NCI-H146 treated with DMSO at 0.1 percent for 48 hours (cell line): ENCODE measurements around the gene COL5A3.
"Not testable (repeated sequence)": the region's sequence is repeated elsewhere in the genome, so short reads cannot be mapped to it uniquely, and the experiment has no call there.

Experiments used
- DNase-seq: peaks from one replicate; lab custom pipeline; 2025; ENCODE audit not compliant: unreplicated experiment; lab: John Stamatoyannopoulos, UW

Gene COL5A3

DNA sequence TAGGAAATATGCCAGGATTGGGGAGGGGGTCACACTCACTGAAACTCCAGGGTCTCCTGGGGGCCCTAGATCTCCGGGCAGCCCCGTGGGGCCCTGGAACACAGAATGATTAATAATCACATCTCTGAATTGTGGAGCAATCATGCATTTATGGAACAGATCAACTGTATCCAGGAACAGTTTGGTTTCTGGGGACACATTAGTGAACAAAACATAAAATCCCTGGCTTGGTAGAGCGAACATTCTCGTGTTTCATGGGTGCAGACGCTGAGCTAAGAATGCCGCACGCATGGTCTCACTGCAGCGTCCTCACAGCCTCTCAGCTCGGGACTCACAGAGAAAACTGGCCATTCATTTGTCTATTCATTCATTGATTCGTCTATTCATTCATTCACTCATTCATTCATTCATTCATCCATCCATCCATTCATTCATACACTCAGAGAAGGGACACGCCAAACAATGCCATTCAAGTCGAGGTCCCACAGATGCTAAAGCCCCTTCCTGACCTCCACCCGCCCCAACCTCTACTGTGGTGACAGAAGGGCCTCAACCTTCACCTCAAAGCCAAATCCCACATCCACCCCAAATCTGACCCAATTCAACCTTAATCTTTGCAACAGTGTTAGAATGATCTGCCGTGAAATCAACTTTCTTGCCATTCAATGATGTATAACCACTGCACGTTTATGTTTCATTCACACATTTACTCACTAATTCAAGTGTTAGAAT lies 39.0 kb downstream of the COL5A3 start:
- DNase-seq = no peak

DNA sequence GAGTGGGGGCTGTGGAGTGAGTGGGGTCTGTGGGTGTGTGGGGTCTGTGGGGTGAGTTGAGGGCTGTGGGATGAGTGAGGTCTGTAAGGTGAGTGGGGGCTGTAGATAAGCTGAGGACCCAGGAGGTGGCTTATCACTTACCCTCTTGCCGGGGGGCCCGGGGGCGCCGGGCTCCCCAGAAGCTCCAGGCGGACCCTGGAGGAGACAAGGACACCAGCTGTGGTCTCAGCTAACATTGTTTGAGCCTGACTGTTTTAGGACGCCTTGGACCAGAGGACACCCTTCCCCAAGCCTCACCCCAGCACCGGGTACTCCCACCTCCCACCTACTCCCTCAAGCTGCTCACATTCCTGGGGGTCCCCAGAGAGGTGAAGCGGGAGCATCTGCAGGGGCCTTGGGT lies 39.8 kb downstream of the COL5A3 start:
- DNase-seq = no peak

DNA sequence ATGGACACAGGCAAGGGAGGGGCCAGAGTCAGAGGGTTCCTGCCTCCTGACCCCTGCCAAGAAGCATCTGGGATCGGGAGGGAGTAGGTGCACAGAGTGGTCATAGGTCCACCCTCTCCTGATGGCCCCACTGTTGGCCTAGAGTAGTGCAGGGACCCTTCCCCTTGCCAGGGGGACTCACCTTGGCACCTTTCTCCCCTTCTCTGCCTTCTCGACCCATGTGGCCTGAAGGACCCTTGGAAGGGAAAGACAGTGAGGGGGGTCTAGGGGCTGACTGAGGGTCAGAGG lies 40.7 kb downstream of the COL5A3 start:
- no peak for DNase-seq

DNA sequence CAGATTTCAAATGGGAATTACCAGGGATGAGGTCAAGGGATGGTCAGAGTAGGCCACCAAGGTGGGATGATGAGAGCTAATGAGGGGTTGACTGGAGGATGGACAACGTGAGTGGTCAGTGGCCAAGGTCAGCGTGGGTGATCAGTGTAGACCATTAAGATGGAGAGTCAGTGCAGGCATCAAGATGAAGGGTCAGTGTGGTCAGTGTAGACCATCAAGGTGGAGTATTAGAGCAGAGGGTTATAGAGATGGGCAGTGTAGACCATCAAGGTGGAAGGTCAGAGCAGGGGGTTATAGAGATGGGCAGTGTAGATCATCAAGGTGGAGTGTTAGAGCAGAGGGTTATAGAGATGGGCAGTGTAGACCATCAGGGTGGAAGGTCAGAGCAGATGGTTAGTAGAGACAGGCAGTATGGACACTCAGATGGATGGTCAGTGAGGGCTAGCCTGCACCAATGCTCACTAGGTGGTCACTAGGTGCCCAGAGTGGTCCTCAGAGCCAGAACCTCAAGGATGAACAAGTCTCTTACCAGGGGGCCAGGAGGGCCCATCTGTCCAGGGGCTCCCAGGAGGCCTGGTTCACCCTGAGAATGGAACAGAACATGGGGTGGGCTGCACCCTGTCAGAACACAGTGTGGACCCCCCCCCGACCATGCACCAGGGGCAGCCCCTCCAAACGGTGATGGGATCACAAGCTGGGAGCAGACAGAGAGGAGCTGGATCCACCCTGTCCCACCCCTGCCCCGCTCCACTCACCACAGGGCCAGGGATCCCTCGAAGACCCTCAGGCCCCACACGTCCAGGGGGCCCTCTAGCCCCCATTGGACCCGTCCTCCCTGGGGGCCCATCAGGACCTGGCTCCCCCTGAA lies 41.2 kb downstream of the COL5A3 start:
- DNase-seq = no peak

DNA sequence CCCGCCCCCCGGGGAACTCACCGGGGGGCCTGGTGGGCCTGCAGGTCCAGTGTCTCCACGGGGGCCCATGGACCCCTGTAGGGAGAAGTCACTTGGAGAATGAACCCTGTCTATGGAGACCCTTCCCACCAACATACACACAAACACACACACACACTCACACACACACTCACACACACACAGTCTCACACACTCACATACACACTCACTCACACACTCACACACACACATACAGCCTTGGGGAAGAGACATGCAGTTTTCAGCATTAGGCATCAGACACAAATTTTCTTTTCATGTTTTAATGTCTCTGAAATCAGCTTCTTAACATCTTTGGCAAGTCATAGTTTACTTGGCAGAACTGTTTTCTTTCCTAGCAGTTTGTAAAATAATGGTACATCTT lies 43.0 kb downstream of the COL5A3 start:
- DNase-seq = no peak

DNA sequence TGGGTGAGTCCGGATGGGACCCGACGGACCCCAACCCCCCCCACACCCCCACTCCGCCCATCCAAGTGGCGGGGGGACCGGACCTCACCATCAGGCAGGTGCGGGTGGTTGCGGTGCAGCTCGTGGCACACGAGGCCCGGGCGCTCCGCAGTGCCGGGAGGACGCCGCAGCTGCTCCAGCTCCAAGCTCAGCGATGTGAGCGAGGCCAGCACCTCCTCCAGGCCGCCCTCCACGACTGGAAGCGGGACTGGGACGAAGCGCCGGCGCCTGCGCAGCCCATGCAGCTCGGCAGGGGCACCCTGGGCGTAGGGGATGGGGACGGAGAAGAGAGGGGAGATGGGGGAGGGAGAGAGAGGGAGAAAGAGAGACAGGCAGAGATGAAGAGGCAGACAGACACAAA lies 43.9 kb downstream of the COL5A3 start:
- DNase-seq = no peak

DNA sequence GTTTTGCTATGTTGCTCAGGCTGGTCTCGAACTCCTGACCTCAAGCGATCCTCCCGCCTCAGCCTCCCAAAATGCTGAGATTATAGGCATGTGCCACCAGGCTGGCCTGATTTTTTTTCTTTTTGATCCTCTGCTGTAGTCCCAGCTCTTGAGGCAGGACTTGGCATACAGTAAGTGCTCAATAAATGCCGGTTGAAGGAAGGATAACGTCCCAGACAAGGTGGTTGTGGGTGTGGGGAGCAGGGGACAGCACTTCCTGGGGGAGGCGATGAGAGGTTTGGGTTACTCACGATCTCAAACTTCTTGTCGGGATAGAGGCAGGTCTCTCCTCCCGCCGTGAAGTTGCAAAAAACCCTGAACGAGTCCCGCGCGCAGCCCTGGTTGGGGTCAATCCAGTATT lies 44.3 kb downstream of the COL5A3 start:
- DNase-seq = no peak

DNA sequence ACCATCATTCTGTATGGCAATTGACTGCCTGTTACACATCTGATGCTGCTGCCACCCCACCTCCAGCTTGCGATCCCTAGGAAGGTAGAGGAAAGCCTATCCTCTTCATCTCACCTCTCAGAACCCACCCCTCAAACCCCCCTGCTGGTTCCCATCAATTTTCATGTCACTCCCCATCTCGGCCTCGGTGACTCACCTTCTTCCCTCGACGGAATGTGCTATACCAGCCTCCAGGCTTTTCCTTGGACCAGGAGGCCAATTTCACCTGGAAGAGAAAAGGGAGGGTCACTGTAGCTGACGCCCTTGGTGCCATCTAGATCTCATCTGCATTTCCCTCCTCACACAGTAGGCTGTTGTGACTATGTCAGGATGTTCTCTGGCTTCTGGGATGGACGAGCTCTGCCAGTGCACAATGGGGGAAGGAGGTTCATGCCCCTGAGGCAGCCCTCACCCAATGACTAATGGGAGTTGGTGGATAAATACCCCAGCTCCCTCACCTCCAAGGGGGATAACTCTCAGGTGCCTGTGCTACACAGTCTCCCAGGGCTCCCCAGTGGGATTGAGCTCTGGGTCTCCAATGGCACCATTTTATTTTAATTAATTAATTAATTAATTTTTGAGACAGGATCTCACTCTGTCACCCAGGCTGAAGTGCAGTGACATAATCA lies 47.5 kb downstream of the COL5A3 start:
- DNase-seq = no peak

DNA sequence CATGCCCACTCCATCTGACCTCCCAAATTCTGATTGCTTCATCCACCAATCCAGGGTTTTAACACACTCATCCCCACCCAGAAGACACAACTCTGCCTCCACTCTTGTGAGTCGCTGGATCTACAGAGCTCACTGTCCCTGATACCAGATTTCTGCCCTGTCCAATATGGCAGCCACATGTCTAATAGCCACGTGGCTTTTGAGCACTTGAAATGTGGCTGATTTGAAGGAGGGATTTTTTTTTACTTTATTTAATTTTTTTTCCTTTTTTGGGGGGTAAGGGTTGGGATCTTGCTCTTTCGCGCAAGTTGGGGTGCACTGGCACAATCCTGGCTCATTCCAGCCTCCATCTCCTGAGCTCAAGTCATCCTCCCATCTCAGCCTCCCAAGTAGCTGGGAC lies 49.2 kb downstream of the COL5A3 start:
- no peak for DNase-seq

DNA sequence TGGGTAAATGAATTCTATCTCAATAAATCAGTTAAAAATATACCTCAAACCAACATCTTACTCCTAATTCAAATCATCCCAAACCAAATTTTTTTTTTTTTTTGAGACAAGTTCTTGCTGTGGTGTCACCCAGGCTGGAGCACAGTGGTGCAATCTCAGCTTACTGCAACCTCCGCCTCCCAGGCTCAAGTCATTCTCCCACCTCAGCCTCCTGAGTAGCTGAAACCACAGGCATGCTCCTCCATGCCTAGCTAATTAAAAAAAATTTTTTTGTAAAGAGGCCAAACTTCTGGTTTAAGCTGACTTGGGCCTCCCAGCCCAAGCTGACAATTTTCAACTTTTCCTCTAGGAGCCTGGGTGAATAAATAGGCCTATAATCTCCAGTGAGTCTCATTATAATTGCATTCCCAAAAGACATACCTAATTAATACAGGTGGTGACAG lies 51.9 kb downstream of the COL5A3 start:
- no peak for DNase-seq

DNA sequence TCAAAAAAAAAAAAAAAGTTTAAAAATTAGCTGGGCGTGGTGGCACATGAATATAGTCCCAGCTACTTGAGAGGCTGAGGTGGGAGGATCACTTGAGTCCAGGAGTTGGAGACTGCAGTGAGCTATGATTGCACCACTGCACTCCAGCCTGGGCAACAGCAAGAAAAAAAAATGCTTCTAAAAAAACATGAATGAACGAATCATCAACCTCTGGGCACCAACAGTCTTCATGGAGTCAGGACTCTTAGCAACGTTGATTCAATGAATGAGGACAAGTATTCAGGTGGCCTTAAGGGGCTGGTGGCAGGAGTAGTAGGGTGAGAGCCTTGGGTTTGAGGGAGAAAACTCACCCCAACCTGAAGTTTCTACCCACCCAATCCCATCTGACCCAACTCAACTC lies 53.3 kb downstream of the COL5A3 start:
- DNase-seq = no peak

DNA sequence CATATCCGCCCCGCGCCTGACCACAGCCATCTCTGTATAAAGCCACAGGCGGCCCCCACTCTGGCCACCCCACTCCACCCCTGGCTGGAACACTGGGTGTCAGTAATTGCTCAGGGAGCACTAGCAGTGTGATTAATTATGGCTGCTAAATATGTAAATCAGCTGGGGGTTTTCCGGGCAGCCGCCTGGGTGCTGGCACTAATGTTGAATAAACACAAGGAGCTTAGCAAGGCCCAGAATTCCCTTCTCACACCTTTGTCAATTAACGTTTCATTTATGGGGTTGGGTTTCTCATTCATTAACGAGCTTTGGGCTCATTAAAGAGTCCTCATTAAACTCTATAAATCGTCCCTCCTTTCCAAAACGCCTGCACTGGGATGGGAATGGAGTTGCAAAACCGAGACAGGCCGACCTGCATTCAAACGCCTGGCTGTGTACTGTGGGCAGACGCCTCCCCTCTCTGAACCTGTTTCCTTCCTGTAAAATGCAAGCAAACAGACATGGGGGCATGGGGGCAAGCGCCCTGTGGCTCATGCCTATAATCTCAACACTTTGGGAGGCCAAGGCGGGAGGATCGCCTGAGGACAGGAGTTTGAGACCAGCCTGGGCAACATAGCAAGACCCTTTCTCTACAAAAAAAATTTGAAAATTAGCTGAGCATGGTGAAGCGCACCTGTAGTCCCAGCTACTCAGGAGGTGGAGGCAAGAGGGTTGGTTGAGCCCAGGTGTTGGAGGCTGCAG lies 56.3 kb downstream of the COL5A3 start:
- no peak for DNase-seq

DNA sequence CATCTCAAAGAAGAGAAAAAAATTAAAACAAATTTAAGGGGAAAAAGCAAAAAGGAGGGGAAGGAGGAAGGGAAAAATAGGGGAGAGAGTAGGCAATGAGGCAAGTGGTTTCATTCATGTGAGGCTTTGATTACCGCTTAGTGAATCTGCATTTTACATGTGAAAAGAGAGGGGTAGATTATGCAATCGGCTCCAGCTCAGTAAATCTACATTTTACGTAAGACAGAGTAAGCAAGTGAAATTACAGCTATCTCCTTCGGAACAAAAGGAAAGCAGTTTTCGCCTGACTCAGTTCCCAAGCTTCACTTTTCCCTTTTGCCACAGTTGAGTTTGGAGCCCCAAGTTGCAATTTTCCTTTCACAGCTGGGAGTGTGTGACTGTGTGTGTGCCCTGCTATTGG lies 58.0 kb downstream of the COL5A3 start:
- DNase-seq = no peak

DNA sequence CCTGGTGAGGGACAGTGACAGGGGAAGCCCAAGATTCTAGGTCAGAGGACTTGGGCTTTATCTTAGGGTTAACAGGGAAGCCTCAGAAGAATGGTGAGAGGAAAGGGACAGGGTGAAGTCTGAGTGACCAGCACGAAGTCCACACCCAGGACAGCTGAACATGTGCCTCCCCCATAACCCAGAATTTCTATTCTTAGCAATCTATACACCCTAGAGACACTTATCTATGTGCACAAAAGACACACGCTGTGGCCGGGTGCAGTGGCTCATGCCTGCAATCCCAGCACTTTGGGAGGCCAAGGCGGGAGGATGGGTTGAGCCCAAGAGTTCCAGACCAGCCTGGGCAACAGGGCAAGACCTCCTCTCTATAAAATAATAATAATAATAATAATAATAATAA lies 62.9 kb downstream of the COL5A3 start:
- no peak for DNase-seq

DNA sequence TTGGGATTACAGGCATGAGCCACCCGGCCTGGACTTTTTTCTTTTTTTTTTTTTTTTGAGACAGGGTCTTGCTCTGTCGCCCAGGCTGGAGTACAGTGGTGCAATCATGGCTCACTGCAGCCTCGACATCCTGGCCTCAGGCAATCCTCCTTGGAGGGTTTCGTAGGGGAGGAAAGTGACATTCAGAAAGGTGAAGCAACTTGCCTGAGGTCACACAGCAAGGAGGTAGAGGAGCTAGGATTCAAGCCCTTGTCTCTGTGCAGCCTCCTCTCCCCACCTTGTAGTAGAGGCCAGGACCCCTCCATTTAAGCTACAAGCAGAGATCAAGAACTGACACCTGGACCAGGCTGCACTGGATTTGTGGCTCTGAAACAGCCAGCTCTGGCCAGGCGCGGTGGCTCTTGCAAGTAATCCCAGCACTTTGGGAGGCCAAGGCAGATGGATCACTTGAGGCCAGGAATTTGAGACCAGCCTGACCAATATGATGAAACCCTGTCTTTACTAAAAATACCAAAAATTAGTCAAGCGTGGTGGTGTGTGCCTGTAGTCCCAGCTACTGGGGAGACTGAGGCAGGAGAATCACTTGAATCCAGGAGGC lies 63.7 kb downstream of the COL5A3 start:
- not testable (repeated sequence) for DNase-seq

DNA sequence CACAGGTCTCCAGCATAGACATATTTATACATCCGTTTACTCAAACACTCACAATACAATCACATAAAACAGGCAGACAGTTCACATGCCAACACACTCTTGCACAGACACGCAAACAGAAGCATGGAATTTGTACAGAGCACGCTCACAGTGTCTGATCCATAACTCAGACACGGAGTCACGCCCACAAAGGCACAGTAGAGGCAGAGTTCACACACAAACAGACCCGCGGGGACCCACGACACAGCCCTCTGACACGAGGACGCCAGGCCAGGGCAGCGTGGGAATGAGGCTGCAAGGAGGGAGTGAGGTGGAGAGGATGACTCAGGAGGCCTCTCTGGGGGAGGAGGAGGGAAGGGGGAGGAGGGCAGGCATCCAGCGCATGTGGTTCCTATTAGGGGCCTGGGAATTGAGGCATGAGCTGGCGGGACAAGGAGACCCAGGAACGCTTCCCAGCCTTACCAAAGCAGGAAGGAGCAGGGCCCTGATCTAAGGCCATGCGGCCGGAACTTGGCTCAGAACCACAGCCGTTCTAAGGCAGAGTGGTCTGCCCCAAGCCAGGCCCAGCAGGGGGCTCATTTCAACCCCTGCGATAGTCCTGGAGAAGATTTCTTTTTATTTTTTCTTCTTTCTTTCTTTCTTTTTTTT lies 64.9 kb downstream of the COL5A3 start:
- DNase-seq = no peak

DNA sequence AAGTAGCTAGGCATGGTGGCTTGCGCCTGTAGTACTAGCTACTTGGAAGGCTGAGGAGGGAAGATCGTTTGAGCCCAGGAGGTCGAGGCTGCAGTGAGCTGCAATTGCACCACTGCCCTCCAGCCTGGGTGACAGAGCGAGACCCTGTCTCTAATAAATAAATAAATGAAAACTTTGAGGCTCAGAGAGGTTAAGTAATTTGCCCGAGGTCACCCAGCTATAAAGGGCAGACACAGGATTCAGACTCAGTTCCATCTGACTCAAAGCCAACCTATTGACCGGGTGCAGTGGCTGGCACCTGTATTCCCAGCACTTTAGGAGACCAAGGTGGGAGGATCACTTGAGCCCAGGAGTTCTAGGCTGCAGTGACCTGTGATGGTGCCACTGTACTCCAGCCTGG lies 66.6 kb downstream of the COL5A3 start:
- no peak for DNase-seq

DNA sequence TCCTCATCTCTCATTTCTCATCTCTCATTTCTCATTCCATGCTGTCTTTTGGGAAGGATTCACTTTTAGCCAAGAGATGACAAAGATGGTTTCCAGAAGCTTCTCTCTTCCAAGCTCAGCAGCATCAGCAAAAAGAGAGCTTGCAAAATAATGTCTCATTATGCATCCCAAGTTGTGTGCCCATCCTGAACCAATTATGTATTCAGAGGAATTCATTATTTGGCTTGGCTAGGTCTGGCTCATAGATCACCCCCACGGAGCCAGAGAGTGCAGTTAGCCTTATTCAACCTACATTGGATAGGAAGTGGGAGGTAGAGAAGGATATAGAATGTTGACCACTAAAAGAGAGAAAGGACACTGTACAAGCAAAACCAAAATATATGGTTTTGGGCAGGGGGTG lies 68.6 kb downstream of the COL5A3 start:
- no peak for DNase-seq

DNA sequence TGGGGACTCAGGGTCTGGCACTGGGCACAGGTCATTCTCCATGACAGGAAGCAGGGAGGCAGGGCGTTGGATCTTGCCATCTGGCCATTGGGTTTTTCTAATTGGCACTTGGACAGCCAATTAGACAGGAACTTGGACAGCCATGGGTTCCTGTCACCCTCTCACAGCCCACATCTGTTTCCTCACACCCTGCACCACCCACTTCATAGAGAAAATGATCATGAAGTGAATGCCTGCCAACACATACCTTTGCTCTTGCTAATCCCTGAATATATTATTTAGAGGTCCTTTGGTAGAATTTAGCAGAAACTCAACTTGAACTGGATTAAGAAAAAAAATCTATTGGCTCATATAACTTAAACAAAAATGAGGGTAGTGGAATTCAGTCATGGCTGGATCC lies 69.1 kb downstream of the COL5A3 start:
- DNase-seq = no peak

DNA sequence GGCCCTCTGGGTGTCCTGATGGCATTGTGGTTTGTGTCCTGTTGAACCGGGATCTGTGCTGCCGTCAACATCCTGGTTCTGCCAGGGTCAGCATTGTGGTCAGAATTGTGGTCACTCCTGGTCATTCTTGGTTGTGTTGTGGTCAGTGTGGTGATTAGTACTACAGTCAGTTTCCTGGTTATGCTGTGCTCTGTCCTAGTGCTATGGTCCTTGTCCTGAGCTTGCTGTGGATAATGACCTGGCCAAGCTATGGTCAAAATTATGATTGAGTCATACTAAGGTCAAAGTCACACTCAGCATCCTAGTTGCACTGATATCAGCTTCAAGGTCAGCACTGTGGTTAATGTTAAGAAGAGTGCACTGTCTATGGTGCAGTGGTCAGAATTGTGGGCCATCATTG lies 69.5 kb downstream of the COL5A3 start:
- no peak for DNase-seq
